ENCODE data around the gene MBLAC2. TPM values are rescaled to one million over a fixed set of nuclear protein-coding genes. Genes with fewer than 3 reads are reported as not detected.

The MBLAC2 gene
- total RNA-seq, 1 experiment from 2014 or later = 5.7 TPM

DNA sequence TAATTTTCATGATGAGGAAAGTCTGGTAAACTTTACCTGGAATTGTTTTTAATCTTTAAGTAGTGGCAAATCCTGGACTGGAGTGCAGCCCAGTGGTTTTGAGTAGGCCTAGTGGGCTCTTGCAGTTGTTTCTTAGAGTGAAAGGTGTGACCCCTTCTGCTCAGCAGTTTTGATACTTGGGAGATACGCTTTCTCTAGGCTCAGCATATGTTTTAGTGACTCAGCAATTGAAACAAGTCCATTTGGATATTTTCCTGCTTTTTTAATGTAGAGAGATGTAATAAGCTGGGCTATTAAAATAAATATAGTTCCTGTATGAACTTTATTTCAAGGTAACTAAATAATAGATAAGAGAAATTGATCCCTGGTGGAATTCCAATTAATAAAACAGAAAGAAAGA lies 6.1 kb upstream of the MBLAC2 start:
- ChIA-PET RAD21 (ENCODE audit: low non-redundant PET in 1 of 2, low total read pairs in 2 of 2, uncharacterized antibody in 2 of 2, unreplicated experiment in 2 of 2) (no interaction called here), POLR2A (no interaction called here), CTCF (no interaction called here)
- Histone ChIP-seq H3K9me3 (ENCODE audit: control insufficient read depth in 1 of 2, insufficient read depth in 1 of 2, low read depth in 1 of 2, low read length in 2 of 2) (no peaks in the 10 kb centered on the region), H2AFZ (ENCODE audit: low read depth, low read length, poor library complexity, severe bottlenecking) (no peak overlapping the region), H3K9me2 (ENCODE audit: insufficient read depth) (no peaks in the 10 kb centered on the region), H3K27me3 (ENCODE audit: insufficient read depth, low read length) (no peaks in the 10 kb centered on the region), H3K4me2 (ENCODE audit: low read length) (no peak overlapping the region), H3K9ac (ENCODE audit: low read length) (no peak overlapping the region), H3K27ac (ENCODE audit: low read depth, low read length) (no peak overlapping the region), H3K36me3 (ENCODE audit: control insufficient read depth in 1 of 2, insufficient read depth in 2 of 2, low read length in 2 of 2) (peaks cover 2 to 4% of the 10 kb centered on the region in 2 experiments; a peak in 1 of 4 replicates), H3K4me1 (ENCODE audit: control insufficient read depth in 1 of 2, insufficient read depth in 2 of 2, low read length in 2 of 2) (peaks cover 2 to 10% of the 10 kb centered on the region in 2 experiments; a peak in 3 of 4 replicates), H4K20me1 (ENCODE audit: insufficient read depth) (no peaks in the 10 kb centered on the region), H3K4me3 (replicated peaks in 1 of 2; ENCODE audit: low read depth in 1 of 2, low read length in 2 of 2) (no peak overlapping the region), H3K79me2 (ENCODE audit: insufficient read depth, low read length) (peaks cover 76% of the 10 kb centered on the region)
- TF ChIP-seq ZFX (IDR thresholded peaks at IDR 0.05) (no peak), EZH2 (IDR thresholded peaks at IDR 0.05) (no peak), ELF1 (IDR thresholded peaks at IDR 0.05; ENCODE audit: borderline replicate concordance, low read depth) (no peak), SRF (IDR thresholded peaks at IDR 0.05; ENCODE audit: low read depth) (no peak), EGR1 (IDR thresholded peaks at IDR 0.05; ENCODE audit: low read depth) (no peak), POLR2AphosphoS5 (IDR thresholded peaks at IDR 0.05; ENCODE audit: low read depth, low read length) (no peak), POLR2A (IDR thresholded peaks at IDR 0.05; ENCODE audit: borderline replicate concordance, extremely low read depth, insufficient read depth, insufficient read length) (no peak), ZNF274 (IDR thresholded peaks at IDR 0.05; ENCODE audit: low read depth, low read length) (no peak), TCF7L2 (IDR thresholded peaks at IDR 0.05; ENCODE audit: borderline replicate concordance, extremely low read depth, insufficient read depth, insufficient read length) (no peak), SP1 (IDR thresholded peaks at IDR 0.05; ENCODE audit: low read depth) (no peak), EZH2phosphoT487 (IDR thresholded peaks at IDR 0.05; ENCODE audit: borderline replicate concordance) (no peak), SIN3A (IDR thresholded peaks at IDR 0.05; ENCODE audit: low read depth) (no peak), FOSL1 (IDR thresholded peaks at IDR 0.05; ENCODE audit: low read depth) (no peak), RAD21 (IDR thresholded peaks at IDR 0.05; ENCODE audit: low read depth) (no peak), CEBPB (IDR thresholded peaks at IDR 0.05; ENCODE audit: low read depth) (no peak), YY1 (IDR thresholded peaks at IDR 0.05; ENCODE audit: extremely low read depth, insufficient replicate concordance, low read depth, low read length) (no peak)
- TF ChIP-seq, protein P1, sequence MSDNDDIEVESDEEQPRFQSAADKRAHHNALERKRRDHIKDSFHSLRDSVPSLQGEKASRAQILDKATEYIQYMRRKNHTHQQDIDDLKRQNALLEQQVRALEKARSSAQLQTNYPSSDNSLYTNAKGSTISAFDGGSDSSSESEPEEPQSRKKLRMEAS (IDR thresholded peaks at IDR 0.05) = no peak
- TF ChIP-seq, protein P2, sequence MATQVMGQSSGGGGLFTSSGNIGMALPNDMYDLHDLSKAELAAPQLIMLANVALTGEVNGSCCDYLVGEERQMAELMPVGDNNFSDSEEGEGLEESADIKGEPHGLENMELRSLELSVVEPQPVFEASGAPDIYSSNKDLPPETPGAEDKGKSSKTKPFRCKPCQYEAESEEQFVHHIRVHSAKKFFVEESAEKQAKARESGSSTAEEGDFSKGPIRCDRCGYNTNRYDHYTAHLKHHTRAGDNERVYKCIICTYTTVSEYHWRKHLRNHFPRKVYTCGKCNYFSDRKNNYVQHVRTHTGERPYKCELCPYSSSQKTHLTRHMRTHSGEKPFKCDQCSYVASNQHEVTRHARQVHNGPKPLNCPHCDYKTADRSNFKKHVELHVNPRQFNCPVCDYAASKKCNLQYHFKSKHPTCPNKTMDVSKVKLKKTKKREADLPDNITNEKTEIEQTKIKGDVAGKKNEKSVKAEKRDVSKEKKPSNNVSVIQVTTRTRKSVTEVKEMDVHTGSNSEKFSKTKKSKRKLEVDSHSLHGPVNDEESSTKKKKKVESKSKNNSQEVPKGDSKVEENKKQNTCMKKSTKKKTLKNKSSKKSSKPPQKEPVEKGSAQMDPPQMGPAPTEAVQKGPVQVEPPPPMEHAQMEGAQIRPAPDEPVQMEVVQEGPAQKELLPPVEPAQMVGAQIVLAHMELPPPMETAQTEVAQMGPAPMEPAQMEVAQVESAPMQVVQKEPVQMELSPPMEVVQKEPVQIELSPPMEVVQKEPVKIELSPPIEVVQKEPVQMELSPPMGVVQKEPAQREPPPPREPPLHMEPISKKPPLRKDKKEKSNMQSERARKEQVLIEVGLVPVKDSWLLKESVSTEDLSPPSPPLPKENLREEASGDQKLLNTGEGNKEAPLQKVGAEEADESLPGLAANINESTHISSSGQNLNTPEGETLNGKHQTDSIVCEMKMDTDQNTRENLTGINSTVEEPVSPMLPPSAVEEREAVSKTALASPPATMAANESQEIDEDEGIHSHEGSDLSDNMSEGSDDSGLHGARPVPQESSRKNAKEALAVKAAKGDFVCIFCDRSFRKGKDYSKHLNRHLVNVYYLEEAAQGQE (IDR thresholded peaks at IDR 0.05; ENCODE audit: low read depth) = no peak
- TF ChIP-seq, protein P3, sequence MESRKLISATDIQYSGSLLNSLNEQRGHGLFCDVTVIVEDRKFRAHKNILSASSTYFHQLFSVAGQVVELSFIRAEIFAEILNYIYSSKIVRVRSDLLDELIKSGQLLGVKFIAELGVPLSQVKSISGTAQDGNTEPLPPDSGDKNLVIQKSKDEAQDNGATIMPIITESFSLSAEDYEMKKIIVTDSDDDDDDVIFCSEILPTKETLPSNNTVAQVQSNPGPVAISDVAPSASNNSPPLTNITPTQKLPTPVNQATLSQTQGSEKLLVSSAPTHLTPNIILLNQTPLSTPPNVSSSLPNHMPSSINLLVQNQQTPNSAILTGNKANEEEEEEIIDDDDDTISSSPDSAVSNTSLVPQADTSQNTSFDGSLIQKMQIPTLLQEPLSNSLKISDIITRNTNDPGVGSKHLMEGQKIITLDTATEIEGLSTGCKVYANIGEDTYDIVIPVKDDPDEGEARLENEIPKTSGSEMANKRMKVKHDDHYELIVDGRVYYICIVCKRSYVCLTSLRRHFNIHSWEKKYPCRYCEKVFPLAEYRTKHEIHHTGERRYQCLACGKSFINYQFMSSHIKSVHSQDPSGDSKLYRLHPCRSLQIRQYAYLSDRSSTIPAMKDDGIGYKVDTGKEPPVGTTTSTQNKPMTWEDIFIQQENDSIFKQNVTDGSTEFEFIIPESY (IDR thresholded peaks at IDR 0.05; ENCODE audit: extremely low read depth, insufficient replicate concordance, low read length) = no peak
- no peak for DNase-seq (ENCODE audit: low read depth, low spot score)
- no peak for ATAC-seq
- intact Hi-C loops (cut with micrococcal nuclease) = no loop called here
- BruUV-seq (replicated peaks) = no TSS peak
